CD4-positive, alpha-beta memory T cell (primary cell): ENCODE data around the gene PNKD. TPM values are rescaled to one million over a fixed set of nuclear protein-coding genes. Genes with fewer than 3 reads are reported as not detected.

Source experiments
- CTCF ChIA-PET: fragments of 350-600 bp; sonication (Branson Sonifier 250); formaldehyde crosslinking; loops from one replicate; lab custom pipeline; 2021; ENCODE audit warnings: inconsistent platforms; ENCODE audit not compliant: partially characterized antibody; lab: Charles Lee
- POLR2A ChIA-PET: fragments of 350-600 bp; sonication (Branson Sonifier 250); formaldehyde crosslinking; loops from one replicate; lab custom pipeline; 2021; ENCODE audit not compliant: partially characterized antibody; lab: Charles Lee
- DNase-seq, 5 donors: peaks; one replicate each; pipeline versions ENCODE4 v3.0.0 to v3.0.0-alpha.2; 2020 to 2022; ENCODE audit warnings: mixed read lengths in 1 of 5
- H3K27ac ChIP-seq: one replicate; pipeline ENCODE4 v1.7.0; 2013; ENCODE audit warnings: low read depth, low read length
- H3K27me3 ChIP-seq: 2 replicates; pipeline ENCODE4 v1.7.0; 2013; ENCODE audit warnings: mild to moderate bottlenecking, low read length, moderate library complexity; ENCODE audit not compliant: insufficient read depth
- H3K36me3 ChIP-seq: 2 replicates; pipeline ENCODE4 v1.7.0; 2013; ENCODE audit warnings: mild to moderate bottlenecking, low read length, moderate library complexity; ENCODE audit not compliant: insufficient read depth
- H3K4me1 ChIP-seq: 2 replicates; pipeline ENCODE4 v1.7.0; 2013; ENCODE audit warnings: mild to moderate bottlenecking, low read length, moderate library complexity; ENCODE audit not compliant: insufficient read depth
- H3K4me3 ChIP-seq, 2 donors: one replicate each; pipeline ENCODE4 v1.7.0; 2013; ENCODE audit warnings: low read length in 2 of 2, mild to moderate bottlenecking in 1 of 2
- H3K9me3 ChIP-seq, 2 donors: one replicate each; pipeline ENCODE4 v1.7.0; 2013; ENCODE audit warnings: low read length in 2 of 2, control low read depth in 1 of 2; ENCODE audit not compliant: control insufficient read depth in 1 of 2
- H3K27ac Mint-ChIP-seq, 7 donors: one replicate each; pipeline ENCODE4 v1.8.0; 2020 to 2021; ENCODE audit warnings: mixed read lengths in 7 of 7, mild to moderate bottlenecking in 6 of 7, inconsistent platforms in 3 of 7, moderate library complexity in 3 of 7
- H3K27me3 Mint-ChIP-seq, 2 donors: one replicate each; pipeline ENCODE4 v1.8.0; 2020 to 2021; ENCODE audit warnings: mixed read lengths in 2 of 2
- H3K36me3 Mint-ChIP-seq, 2 donors: one replicate each; pipeline ENCODE4 v1.8.0; 2020 to 2021; ENCODE audit warnings: mixed read lengths in 2 of 2, inconsistent platforms in 1 of 2, mild to moderate bottlenecking in 1 of 2
- H3K4me1 Mint-ChIP-seq, 4 donors: one replicate each; pipeline ENCODE4 v1.8.0; 2020 to 2021; ENCODE audit warnings: mixed read lengths in 4 of 4, mild to moderate bottlenecking in 1 of 4
- H3K4me3 Mint-ChIP-seq, 8 donors: one replicate each; pipeline ENCODE4 v1.8.0; 2020 to 2021; ENCODE audit warnings: mixed read lengths in 8 of 8, mild to moderate bottlenecking in 7 of 8, moderate library complexity in 6 of 8, inconsistent platforms in 3 of 8
- H3K9me3 Mint-ChIP-seq, 8 donors: one replicate each; pipeline ENCODE4 v1.8.0; 2020 to 2021; ENCODE audit warnings: mixed read lengths in 8 of 8, mild to moderate bottlenecking in 5 of 8, inconsistent platforms in 3 of 8, moderate library complexity in 1 of 8
- intact Hi-C: fragments of 100-400 bp; cut with micrococcal nuclease; formaldehyde crosslinking; loops from one replicate; pipeline ENCODE4 v1.15.1; 2023
- polyA plus RNA-seq, 2 donors: library from polyadenylated mRNA; unstranded; fragments of 300-500 nt; fragmentation: Illumina TruSeq; gene quantifications; one replicate each; pipeline ENCODE4 v1.2.3, GENCODE V29; 2021
- total RNA-seq, 2 experiments: library from RNA; stranded (reverse); gene quantifications; one replicate each; pipeline ENCODE4 v1.2.3, GENCODE V29; 2021

Gene PNKD
- total and polyA plus RNA-seq, 4 experiments from 2014 or later = 31.1 to 101 (median 59.0) TPM

DNA sequence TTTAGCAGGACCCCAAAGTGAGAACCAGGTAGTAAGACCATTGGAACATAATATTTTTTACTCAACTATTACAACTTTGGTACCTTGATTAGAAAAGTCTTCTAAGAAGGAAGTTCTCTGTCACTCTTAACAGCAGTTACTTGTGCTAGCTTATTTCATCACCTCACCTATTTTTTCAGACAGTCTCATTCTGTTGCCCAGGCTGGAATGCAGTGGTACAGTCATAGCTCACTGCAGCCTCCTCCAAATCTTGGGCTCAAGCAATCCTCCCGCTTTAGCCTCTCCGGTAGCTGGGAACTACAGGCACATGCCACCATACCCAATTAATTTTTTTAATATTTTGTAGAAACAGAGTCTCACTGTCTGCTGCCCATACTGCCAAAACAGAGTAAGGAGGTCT lies 35.3 kb upstream of the PNKD start:
- peaks cover 25% of the 10 kb centered on the region for H3K4me1 ChIP-seq
- Mint-ChIP-seq H3K27ac (peak overlapping the region in 4 of 7 donors; percentile 22 to 68 (median 48)), H3K9me3 (no peaks in the 10 kb centered on the region), H3K36me3 (peaks cover 65 to 80% of the 10 kb centered on the region in 2 donors), H3K27me3 (no peaks in the 10 kb centered on the region), H3K4me3 (no peak overlapping the region), H3K4me1 (peaks cover 20 to 32% (median 25%) of the 10 kb centered on the region in 4 donors)
- intact Hi-C loops = no loop called here
- ChIA-PET POLR2A (interaction anchor here (0.6 to 2.6 kb wide), 4 partner anchors 11 to 26 kb away, joined by 3 to 11 read pairs (median 6); partner anchors contain the start of gene ARPC2), CTCF (interaction anchor here (1.2 to 1.5 kb wide), 2 partner anchors 9 to 22 kb away, joined by 3 to 4 read pairs; no protein-coding TSS in a partner anchor)
- H3K36me3 ChIP-seq = peaks cover 77% of the 10 kb centered on the region
- no peak for DNase-seq
- H3K27ac ChIP-seq = no peak overlapping the region
- H3K9me3 ChIP-seq = no peaks in the 10 kb centered on the region
- no peak overlapping the region for H3K4me3 ChIP-seq
- H3K27me3 ChIP-seq = no peaks in the 10 kb centered on the region

DNA sequence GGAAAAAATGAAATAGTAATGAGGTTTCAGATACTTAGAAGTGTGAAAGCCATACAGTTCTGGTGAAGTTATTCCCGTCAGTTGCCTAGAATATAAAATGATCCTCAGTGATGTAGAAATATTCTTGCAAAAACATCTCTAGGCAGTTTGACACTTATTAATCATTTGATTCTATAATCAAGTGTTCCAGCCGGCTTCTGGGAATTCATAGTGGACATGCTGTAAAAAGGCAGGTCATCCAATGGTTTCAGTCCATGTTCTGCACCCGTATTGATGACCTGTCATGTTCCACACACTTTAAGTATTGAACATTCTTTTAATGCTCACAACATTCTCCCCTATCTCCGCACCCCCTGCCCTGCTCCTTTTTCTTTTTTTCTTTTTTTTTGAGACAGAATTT lies 33.5 kb upstream of the PNKD start:
- DNase-seq = no peak
- H3K27ac Mint-ChIP-seq = peak overlapping the region in 1 of 7 donors; percentile 46
- H3K36me3 ChIP-seq = peaks cover 75% of the 10 kb centered on the region
- no peak overlapping the region for H3K4me3 Mint-ChIP-seq
- H3K4me1 ChIP-seq = peaks cover 14% of the 10 kb centered on the region
- H3K9me3 ChIP-seq = no peaks in the 10 kb centered on the region
- no peaks in the 10 kb centered on the region for H3K9me3 Mint-ChIP-seq
- no peaks in the 10 kb centered on the region for H3K27me3 Mint-ChIP-seq
- no peak overlapping the region for H3K27ac ChIP-seq
- intact Hi-C loops = no loop called here
- H3K4me1 Mint-ChIP-seq = peaks cover 10 to 22% (median 15%) of the 10 kb centered on the region in 4 donors
- no peak overlapping the region for H3K4me3 ChIP-seq
- H3K27me3 ChIP-seq = no peaks in the 10 kb centered on the region
- ChIA-PET POLR2A (interaction anchor here (1.0 kb wide), 1 partner anchor 10 kb away, joined by 4 read pairs; no protein-coding TSS in a partner anchor), CTCF (no interaction called here)
- H3K36me3 Mint-ChIP-seq = peaks cover 56 to 80% of the 10 kb centered on the region in 2 donors

DNA sequence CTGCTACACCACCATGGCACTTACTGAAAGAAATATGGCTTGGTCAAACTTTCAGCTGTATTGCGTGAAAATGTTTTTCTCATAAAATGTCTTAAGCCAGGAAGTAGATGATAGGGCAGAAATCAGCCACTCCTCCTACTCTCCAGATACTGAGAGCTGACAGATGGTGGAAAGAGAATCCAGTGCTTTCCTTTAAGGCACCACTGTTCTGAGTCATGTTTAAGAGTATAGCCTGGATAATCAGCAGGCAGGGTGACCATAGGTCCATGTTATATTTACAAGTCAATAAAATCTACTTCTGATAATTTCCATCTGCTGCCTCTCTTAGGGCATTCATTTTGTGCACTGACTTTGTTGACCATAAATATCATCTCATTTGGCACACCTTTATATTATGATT lies 31.4 kb upstream of the PNKD start:
- POLR2A ChIA-PET = interaction anchor here (1.7 kb wide), 1 partner anchor 31 kb away, joined by 4 read pairs; the partner anchor contains the start of genes AAMP and PNKD
- H3K36me3 ChIP-seq = peaks cover 87% of the 10 kb centered on the region
- H3K9me3 ChIP-seq = no peaks in the 10 kb centered on the region
- Mint-ChIP-seq H3K4me1 (peaks cover 11 to 21% (median 12%) of the 10 kb centered on the region in 4 donors), H3K27me3 (no peaks in the 10 kb centered on the region), H3K36me3 (peaks cover 50 to 89% of the 10 kb centered on the region in 2 donors), H3K9me3 (no peaks in the 10 kb centered on the region), H3K27ac (peak overlapping the region in 2 of 7 donors; percentile 37 to 57), H3K4me3 (no peak overlapping the region)
- H3K4me1 ChIP-seq = peaks cover 9% of the 10 kb centered on the region
- no peak overlapping the region for H3K27ac ChIP-seq
- CTCF ChIA-PET = interaction anchor here (0.9 kb wide), 1 partner anchor 9 kb away, joined by 3 read pairs; no protein-coding TSS in a partner anchor
- no peak overlapping the region for H3K4me3 ChIP-seq
- DNase-seq = no peak
- intact Hi-C loops = no loop called here
- no peaks in the 10 kb centered on the region for H3K27me3 ChIP-seq

DNA sequence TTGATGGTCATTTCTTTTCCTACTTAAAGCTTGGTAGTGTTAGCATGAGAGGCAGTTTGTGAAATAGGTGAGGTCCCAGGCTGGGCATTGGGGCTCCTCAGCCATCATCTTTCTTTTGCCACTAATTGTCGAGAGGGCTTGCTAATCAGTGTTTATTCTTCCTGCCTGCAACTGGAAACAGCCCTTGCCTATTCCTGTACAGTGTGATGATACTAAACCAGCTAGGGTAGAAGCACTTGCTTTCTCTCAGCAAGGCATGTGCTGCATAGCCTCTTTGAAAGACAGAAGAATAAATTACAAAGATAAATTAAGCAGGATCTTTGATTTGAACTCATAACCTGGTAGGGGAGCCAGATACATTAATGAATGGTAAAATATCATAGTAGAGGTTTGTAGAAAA lies 26.1 kb upstream of the PNKD start:
- Histone ChIP-seq H3K4me3 (no peak overlapping the region), H3K9me3 (no peaks in the 10 kb centered on the region), H3K27me3 (no peaks in the 10 kb centered on the region), H3K4me1 (peaks cover 9% of the 10 kb centered on the region), H3K27ac (no peak overlapping the region), H3K36me3 (peaks cover 90% of the 10 kb centered on the region)
- intact Hi-C loops = no loop called here
- no peak for DNase-seq
- ChIA-PET CTCF (interaction anchor here (1.3 to 7.8 kb wide), 4 partner anchors 9 to 76 kb away, joined by 3 to 61 read pairs (median 6); no protein-coding TSS in a partner anchor), POLR2A (interaction anchor here (1.0 to 1.4 kb wide), 5 partner anchors 10 to 26 kb away, joined by 3 to 4 read pairs (median 3); partner anchors contain the start of genes AAMP and PNKD)
- H3K27ac Mint-ChIP-seq = peak overlapping the region in 6 of 7 donors; percentile 12 to 78 (median 58)
- H3K9me3 Mint-ChIP-seq = no peaks in the 10 kb centered on the region
- H3K4me3 Mint-ChIP-seq = no peak overlapping the region
- H3K4me1 Mint-ChIP-seq = peaks cover 10 to 17% (median 12%) of the 10 kb centered on the region in 4 donors
- no peaks in the 10 kb centered on the region for H3K27me3 Mint-ChIP-seq
- H3K36me3 Mint-ChIP-seq = peaks cover 41 to 84% of the 10 kb centered on the region in 2 donors

DNA sequence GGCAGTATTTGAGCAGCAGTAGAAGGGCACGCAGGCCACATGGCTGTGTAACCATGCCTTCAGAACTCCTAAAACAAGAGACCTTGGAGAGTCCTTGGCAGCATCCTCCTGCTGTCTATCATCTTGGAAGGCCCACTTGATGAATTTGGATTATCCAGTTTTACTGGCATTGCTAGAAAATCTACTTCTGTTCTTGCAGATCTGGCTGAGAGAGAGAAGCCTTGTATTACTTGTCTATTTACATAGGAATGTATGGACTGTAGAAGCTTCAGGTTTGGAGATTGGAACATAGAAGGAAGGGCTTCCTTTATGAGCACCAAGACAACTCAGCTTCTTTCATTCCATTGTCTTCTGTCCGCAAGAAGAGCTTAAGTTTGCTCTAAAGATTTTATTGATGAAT lies 25.7 kb upstream of the PNKD start:
- Mint-ChIP-seq H3K4me1 (peaks cover 10 to 20% (median 11%) of the 10 kb centered on the region in 4 donors), H3K4me3 (no peak overlapping the region), H3K36me3 (peaks cover 44 to 86% of the 10 kb centered on the region in 2 donors), H3K9me3 (no peaks in the 10 kb centered on the region), H3K27ac (peak overlapping the region in 6 of 7 donors; percentile 5 to 78 (median 60)), H3K27me3 (no peaks in the 10 kb centered on the region)
- ChIA-PET CTCF (interaction anchor here (1.3 to 7.8 kb wide), 4 partner anchors 10 to 22 kb away, joined by 3 to 61 read pairs (median 6); no protein-coding TSS in a partner anchor), POLR2A (interaction anchor here (1.0 to 1.4 kb wide), 3 partner anchors 9 to 25 kb away, joined by 3 to 4 read pairs (median 4); partner anchors contain the start of genes AAMP and PNKD)
- no peak overlapping the region for H3K27ac ChIP-seq
- H3K36me3 ChIP-seq = peaks cover 91% of the 10 kb centered on the region
- DNase-seq = no peak
- intact Hi-C loops = no loop called here
- H3K9me3 ChIP-seq = no peaks in the 10 kb centered on the region
- H3K27me3 ChIP-seq = no peaks in the 10 kb centered on the region
- H3K4me3 ChIP-seq = no peak overlapping the region
- peaks cover 9% of the 10 kb centered on the region for H3K4me1 ChIP-seq

DNA sequence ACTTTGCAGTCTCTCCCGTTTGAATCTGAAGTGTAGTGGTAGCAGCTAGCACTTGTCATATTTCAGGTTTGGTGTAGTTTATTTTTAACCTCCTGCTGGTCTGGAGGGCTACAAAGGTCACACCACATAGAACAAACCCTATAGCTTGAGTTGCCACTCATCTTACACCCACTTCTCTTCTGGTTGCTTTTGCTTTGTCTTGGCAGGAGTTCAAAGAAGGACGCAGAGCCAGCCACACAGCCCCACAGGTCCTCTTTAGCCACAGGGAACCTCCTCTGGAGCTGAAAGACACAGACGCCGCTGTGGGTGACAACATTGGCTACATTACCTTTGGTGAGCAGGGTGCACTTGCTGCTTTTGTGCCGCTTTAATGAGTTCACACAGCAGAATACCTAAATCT lies 25.1 kb upstream of the PNKD start:
- intact Hi-C loops = no loop called here
- CTCF ChIA-PET = interaction anchor here (0.7 to 7.8 kb wide), 3 partner anchors 11 to 111 kb away, joined by 3 to 61 read pairs (median 4); no protein-coding TSS in a partner anchor
- Mint-ChIP-seq H3K27me3 (no peaks in the 10 kb centered on the region), H3K9me3 (no peaks in the 10 kb centered on the region), H3K27ac (peak overlapping the region in 3 of 7 donors; percentile 57 to 78 (median 69)), H3K36me3 (peaks cover 46 to 87% of the 10 kb centered on the region in 2 donors), H3K4me3 (no peak overlapping the region), H3K4me1 (peaks cover 11 to 24% (median 13%) of the 10 kb centered on the region in 4 donors)
- POLR2A ChIA-PET = interaction anchor here (1.2 to 2.1 kb wide), 3 partner anchors 9 to 25 kb away, joined by 3 to 9 read pairs (median 4); no protein-coding TSS in a partner anchor
- Histone ChIP-seq H3K36me3 (peaks cover 93% of the 10 kb centered on the region), H3K4me1 (peaks cover 9% of the 10 kb centered on the region), H3K9me3 (no peaks in the 10 kb centered on the region), H3K27ac (no peak overlapping the region), H3K27me3 (no peaks in the 10 kb centered on the region), H3K4me3 (no peak overlapping the region)
- no peak for DNase-seq

DNA sequence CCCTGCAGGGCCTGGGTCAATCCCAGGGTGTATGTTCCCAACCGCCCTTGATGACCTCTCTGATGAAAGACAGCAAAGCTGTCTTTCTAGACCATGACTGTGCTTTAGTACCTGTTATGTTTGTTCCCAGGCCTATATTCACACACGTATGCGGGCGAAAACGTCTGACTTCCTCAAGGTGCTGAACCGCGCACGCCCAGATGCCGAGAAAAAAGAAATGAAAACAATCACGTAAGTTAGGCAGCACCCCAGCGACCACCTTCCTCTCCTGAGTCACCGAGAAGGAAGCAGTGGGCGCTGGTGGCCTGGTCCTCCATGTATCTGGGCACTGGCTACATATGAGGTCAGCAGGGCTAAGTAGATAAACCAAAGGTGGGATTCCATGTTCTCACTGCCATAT lies 20.6 kb upstream of the PNKD start:
- Histone ChIP-seq H3K36me3 (peaks cover 95% of the 10 kb centered on the region), H3K4me1 (no peaks in the 10 kb centered on the region), H3K9me3 (no peaks in the 10 kb centered on the region), H3K4me3 (no peak overlapping the region), H3K27me3 (no peaks in the 10 kb centered on the region), H3K27ac (no peak overlapping the region)
- Mint-ChIP-seq H3K36me3 (peaks cover 64 to 86% of the 10 kb centered on the region in 2 donors), H3K27me3 (no peaks in the 10 kb centered on the region), H3K4me3 (peak overlapping the region in 1 of 8 donors; percentile 14), H3K4me1 (peaks cover 0 to 6% (median 6%) of the 10 kb centered on the region in 4 donors), H3K9me3 (no peaks in the 10 kb centered on the region), H3K27ac (peak overlapping the region in 5 of 7 donors; percentile 35 to 83 (median 43))
- intact Hi-C loops = no loop called here
- POLR2A ChIA-PET = no interaction called here
- no peak for DNase-seq
- CTCF ChIA-PET = no interaction called here
